H7 (cell line): ENCODE results near the gene DCAF6. TPM values are rescaled to one million over a fixed set of nuclear protein-coding genes. Genes with fewer than 3 reads are reported as not detected.
"Not testable (repeated sequence)": the region's sequence is repeated elsewhere in the genome, so short reads cannot be mapped to it uniquely, and the experiment has no call there.

Experiments
- DNase-seq: peaks from one replicate; pipeline ENCODE4 v3.0.0; 2012
- H3K27me3 ChIP-seq: 2 replicates; pipeline ENCODE4 v1.6.0; 2011; ENCODE audit warnings: mild to moderate bottlenecking, low read length; ENCODE audit not compliant: control insufficient read depth, insufficient read depth
- H3K36me3 ChIP-seq: replicated peaks from 2 replicates; pipeline ENCODE4 v1.5.1; 2011; ENCODE audit warnings: low read length; ENCODE audit not compliant: control insufficient read depth, insufficient read depth
- H3K4me3 ChIP-seq: 2 replicates; pipeline ENCODE4 v1.5.1; 2011; ENCODE audit warnings: low read depth, mild to moderate bottlenecking, control low read depth, low read length, moderate library complexity; ENCODE audit not compliant: insufficient read depth
- total RNA-seq: library from RNA; depleted of rRNA; stranded (reverse); fragments of >200 nt; shearing (Covaris generic); gene quantifications from 2 replicates; pipeline ENCODE4 v1.2.3, GENCODE V29; 2014; rRNA removed

Gene DCAF6, protein sequence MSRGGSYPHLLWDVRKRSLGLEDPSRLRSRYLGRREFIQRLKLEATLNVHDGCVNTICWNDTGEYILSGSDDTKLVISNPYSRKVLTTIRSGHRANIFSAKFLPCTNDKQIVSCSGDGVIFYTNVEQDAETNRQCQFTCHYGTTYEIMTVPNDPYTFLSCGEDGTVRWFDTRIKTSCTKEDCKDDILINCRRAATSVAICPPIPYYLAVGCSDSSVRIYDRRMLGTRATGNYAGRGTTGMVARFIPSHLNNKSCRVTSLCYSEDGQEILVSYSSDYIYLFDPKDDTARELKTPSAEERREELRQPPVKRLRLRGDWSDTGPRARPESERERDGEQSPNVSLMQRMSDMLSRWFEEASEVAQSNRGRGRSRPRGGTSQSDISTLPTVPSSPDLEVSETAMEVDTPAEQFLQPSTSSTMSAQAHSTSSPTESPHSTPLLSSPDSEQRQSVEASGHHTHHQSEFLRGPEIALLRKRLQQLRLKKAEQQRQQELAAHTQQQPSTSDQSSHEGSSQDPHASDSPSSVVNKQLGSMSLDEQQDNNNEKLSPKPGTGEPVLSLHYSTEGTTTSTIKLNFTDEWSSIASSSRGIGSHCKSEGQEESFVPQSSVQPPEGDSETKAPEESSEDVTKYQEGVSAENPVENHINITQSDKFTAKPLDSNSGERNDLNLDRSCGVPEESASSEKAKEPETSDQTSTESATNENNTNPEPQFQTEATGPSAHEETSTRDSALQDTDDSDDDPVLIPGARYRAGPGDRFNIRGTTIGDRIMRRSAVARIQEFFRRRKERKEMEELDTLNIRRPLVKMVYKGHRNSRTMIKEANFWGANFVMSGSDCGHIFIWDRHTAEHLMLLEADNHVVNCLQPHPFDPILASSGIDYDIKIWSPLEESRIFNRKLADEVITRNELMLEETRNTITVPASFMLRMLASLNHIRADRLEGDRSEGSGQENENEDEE
- total RNA-seq: 13.5 and 19.0 TPM in 2 replicates

DNA sequence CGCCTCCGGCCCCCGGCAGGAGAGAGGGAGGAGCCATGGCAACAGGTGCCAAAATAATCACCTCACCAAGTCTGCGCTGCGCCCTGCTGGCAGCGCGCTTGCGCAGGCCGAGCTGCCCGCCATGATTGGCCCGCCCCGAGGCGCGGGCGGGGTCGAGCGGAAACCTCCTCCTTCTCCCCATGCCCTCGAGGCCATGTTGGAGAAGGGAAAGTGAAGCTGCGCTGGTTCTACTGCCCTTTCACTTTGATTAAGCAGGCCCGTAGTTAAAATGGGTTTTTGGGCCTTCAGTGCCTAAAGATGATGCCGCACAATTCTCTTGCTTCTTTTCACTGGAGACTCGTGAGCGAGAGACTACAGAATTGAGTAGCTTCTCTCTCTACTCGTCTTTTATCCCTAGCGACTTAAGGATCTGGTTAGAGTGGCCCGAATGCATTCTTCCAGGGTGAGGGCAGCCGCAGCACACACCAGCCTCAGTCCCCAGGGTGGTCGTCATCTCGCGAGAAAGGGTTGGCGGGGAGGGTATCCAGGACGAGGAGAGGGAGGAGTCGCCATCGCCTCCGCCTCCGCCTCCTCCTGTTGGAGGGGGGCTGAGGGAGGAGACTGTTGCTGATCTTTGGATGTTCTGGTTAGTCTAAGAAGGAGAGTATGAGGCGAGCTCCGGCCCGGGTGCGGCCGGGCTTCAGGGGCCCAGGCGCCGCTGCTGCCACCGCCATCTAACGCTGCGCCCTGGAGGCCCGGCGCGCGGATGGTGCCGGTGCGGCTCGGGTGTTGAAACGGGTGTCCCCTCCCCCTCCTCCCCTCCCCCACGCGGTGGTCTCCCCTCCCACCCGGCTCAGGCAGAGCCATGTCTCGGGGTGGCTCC is at the start of gene DCAF6:
DCAF6 (plus strand) TSS at position 616 of the 862 bp plus-strand sequence; CDS start at position 845, 229 bp downstream.
- Histone ChIP-seq H3K4me3 (peak within 1 kb of the TSS; percentile 96), H3K36me3 (no peaks in the 10 kb centered on the region), H3K27me3 (no peaks in the 10 kb centered on the region)
- peak; percentile 96 for DNase-seq

DNA sequence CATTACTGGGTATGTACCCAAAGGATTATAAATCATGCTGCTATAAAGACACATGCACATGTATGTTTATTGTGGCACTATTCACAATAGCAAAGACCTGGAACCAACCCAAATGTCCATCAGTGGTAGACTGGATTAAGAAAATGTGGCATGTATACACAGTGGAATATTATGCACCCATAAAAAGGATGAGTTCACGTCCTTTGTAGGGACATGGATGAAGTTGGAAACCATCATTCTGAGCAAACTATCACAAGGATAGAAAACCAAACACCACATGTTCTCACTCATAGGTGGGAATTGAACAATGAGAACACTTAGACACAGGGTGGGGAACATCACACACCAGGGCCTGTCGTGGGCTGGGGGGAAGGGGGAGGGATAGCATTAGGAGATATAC is 49.3 kb upstream of the DCAF6 start:
- not testable (repeated sequence) for H3K27me3 ChIP-seq, DNase-seq, H3K36me3 ChIP-seq, H3K4me3 ChIP-seq

DNA sequence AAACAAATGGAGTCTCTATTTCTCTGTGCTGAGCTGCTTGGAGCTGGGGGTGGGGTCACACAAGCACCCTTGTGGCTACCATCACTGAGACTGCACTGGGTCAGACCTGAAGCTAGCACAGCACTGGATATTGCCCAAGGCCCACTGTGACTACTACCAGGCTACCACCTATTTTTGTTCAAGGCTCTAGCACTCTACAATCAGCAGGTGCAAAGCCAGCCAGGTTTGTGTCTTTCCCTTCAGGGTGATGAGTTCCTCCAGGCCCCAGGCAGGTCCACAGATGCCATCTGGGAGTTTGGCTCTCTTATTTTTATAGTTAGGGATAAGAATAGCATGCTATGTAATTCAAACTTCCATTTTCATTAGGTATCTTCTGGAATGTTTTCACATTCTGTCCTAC is 46.1 kb upstream of the DCAF6 start:
- Histone ChIP-seq H3K36me3 (no peaks in the 10 kb centered on the region), H3K27me3 (no peaks in the 10 kb centered on the region), H3K4me3 (no peak overlapping the region)
- no peak for DNase-seq

DNA sequence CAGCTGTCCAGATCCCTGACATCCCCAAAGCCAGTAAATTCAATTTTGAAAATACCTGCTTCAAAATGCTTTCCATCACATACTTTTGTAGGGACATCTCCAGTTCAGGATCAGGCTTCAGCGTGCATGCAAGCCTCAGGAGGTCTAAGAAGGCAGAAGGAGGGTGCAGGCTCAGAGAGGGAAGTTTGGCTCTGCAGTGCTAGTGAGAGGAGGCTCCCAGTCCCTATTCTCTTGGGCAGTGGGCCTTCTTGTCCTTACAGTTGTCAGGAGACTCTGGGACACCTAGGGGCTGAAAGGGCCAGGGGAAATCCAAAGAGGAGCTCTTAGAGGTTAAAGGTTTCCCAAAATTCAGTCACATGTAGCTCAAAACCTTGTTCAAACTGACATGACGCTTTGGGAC is 42.7 kb upstream of the DCAF6 start:
- H3K27me3 ChIP-seq: no peaks in the 10 kb centered on the region
- peak; percentile 43 for DNase-seq
- no peak overlapping the region for H3K4me3 ChIP-seq
- no peaks in the 10 kb centered on the region for H3K36me3 ChIP-seq

DNA sequence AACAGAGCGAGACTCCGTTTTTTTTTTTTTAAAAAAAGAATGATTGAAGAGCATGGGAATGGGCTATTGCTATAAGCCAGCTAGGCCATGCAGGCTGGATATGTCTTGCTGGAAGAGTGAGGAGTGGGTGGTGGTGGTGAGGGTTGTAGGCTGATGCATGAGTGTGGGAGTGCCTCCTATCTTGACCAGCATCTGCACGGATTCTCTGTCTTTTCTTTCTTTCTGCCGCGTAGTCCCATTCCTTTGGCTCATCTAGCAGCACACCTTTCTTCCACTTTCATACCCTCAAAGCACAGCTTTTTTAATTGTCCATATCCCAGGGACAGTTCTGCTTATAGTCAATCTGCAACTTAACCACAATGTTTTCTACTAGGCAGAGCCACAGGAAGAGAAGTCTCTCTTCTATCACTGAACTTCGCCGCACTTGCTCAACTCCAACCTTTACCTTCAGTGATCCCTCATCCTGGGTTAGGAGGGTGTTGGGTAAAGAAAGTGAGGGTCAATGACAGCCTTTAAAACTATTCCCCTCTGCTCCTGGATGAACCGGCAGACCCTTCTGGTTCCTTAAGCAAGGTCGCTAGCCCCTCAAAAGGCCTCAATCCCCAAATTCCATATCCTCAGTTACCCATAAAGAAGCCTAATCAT is 37.8 kb upstream of the DCAF6 start:
- Histone ChIP-seq H3K4me3 (no peak overlapping the region), H3K27me3 (no peaks in the 10 kb centered on the region), H3K36me3 (no peaks in the 10 kb centered on the region)
- no peak for DNase-seq

DNA sequence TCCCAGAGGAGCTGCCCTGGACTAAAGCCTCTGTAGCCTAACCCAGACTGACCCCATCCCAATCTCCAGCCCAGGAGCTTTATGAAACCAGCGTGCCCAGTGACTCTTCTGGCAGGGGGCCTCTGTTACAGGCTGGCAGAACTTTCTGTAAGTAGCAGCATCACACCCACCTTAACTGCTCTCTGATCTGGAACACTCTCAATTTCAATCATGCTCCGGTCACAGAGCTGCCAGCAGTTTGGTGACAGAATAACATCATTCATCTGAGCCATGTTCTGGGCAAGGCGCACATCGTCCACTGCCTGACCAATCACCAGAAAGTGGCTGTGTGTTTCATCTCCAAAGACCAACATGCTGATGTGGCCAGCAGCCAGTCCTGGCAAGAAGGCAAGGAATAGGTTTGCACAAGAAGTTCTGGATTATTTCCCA is 37.2 kb upstream of the DCAF6 start:
- Histone ChIP-seq H3K27me3 (no peaks in the 10 kb centered on the region), H3K4me3 (no peak overlapping the region), H3K36me3 (no peaks in the 10 kb centered on the region)
- no peak for DNase-seq

DNA sequence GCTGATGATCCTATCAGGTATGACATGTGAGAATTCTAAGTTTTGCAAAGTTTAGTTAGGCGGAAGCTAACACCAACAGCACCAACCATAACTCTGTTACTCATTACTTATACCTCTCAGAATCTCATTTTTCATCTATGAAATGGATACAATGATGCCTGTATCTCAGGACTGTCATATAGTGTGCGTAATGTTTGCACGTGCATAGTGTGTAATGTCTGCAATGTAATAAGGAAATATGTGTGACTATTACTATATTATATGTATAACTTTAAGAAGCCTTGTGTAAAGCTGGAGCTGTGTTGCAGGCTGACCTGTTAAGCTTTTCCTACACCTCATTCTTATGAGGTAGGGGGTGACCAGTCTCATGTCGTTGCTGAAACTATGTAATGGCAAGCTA is 35.6 kb upstream of the DCAF6 start:
- no peaks in the 10 kb centered on the region for H3K27me3 ChIP-seq
- H3K36me3 ChIP-seq: no peaks in the 10 kb centered on the region

DNA sequence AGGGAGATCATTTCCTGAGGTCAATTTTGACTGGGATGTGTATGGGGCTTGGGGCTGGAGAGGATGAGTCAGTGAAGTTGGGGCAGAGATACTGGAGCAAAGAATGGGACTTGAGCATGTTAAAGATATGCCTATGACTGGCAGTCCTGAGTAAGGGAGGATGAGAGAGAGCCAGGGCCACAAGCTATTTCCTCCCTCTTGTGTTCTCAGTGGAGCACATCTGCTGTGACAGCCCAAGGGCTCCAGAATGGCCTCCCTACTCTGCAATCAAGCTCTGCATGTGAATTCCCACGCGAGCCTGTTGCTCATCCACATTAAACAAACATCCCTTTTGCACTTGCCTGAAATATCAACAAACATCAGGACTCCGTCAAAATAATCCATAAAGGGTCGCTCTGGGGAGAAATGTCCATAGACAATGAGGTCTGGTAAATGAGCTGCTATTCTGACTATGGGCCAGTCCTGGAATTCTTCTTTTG is 31.8 kb upstream of the DCAF6 start:
- no peak for DNase-seq
- Histone ChIP-seq H3K27me3 (no peaks in the 10 kb centered on the region), H3K36me3 (no peaks in the 10 kb centered on the region), H3K4me3 (no peak overlapping the region)

More for the DNA sequence above, 35.6 kb upstream of the DCAF6 start:
- no peak for DNase-seq
- no peak overlapping the region for H3K4me3 ChIP-seq

DNA sequence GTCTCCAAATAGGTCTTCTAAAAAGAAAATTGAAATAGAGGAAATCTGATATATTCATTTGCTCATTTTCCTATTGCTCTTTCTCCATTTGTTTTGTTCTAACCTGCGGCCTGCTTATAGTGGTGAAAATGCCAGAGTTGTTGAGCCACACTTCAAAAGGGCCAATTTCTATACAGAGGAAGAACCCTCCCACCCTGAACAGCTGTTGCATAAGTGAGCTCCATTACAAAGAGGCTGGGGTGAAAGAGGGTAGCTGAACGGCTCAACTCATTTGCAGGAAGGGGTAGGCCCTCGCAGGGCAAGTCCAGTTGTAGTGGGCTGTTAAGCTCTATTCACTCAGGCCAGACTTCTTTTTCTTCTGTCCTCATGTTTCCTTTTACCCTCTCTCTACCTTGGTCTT is 31.3 kb upstream of the DCAF6 start:
- no peaks in the 10 kb centered on the region for H3K36me3 ChIP-seq
- no peaks in the 10 kb centered on the region for H3K27me3 ChIP-seq
- H3K4me3 ChIP-seq: no peak overlapping the region
- peak; percentile 36 for DNase-seq

DNA sequence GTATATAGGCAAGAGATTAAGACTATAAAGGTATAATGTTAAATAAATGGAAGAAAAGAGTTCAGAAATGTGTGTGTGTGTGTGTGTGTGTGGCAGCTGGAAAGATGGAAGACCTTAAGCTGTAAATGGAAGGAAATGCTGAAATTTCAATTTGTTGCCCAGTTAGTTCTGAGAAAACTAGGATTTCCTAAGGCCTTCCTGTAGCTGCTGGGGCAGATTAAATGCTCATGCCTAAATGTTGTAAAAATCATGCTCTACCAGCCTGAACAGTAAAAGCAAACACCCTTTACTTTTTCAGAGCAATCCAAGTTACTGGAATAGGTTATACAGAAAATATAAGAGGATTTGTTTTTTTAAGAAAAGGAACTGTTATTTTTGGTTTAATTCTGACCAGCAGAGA is 30.8 kb upstream of the DCAF6 start:
- no peaks in the 10 kb centered on the region for H3K36me3 ChIP-seq
- DNase-seq: no peak
- H3K4me3 ChIP-seq: no peak overlapping the region

DNA sequence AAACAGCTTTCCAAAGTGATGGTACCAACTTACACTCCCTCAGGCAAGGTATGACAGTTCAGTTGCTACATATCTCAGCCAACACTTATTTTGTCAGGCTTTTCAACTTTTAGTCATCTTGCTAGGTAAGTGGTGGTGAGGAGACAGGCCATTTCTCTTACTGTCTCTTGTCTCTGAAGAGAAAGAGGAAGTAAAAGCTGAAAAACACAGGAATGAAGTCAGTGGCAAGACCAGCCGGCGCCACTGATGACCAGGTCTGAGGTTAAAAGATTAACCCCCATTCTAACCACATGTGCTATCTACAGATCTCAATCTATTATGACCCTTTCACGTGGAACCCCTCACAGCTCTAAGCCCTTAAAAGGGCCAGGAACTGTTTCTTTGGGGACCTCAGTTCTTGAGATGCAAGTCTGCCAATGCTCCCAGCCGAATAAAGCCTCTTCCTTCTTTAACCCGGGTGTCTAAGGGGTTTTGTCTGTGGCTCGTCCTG is 26.7 kb upstream of the DCAF6 start:
- H3K27me3 ChIP-seq: no peaks in the 10 kb centered on the region
- H3K36me3 ChIP-seq: no peaks in the 10 kb centered on the region
- DNase-seq: no peak
- H3K4me3 ChIP-seq: no peak overlapping the region

More for the DNA sequence above, 30.8 kb upstream of the DCAF6 start:
- no peaks in the 10 kb centered on the region for H3K27me3 ChIP-seq

DNA sequence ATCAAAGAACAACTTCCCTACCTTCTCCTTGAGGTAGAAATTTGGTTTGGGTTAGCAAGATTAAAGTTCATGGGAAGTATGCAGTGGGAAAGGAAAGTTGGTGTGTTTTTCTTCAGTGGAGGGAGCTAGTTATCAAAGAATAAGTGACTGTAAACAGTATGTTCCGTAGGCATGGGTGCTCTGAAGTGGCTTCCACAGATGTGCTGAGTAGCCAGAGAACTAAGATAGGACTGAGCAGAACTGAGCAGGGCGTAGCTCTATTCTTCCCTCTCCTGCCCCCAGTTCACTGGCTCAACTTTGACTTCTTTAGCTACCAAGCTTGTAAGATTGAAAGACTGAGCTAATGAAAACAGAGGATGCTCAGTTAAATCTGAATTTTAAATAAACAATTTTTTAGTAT is 26.0 kb upstream of the DCAF6 start:
- no peak for DNase-seq
- H3K27me3 ChIP-seq: no peaks in the 10 kb centered on the region
- H3K4me3 ChIP-seq: no peak overlapping the region
- no peaks in the 10 kb centered on the region for H3K36me3 ChIP-seq

DNA sequence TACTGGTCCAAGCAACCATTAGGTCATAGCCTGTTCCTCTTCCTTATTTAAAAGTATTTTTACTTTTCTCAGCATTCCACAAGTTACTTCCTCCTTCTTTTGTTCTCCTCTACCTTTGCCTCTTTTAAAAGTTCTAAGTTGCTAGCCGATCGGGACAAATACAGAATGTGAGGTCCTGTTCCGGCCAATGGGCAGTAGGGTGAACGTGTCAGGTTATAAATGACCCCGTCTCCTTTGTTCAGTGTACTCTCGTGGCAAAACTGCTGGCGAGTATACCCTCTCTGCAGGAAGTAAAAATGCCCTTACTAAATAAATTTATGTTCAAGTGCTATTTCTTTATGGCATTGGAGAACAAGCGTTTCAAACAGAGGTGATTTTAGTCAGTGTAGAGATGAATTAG is 25.1 kb upstream of the DCAF6 start:
- no peaks in the 10 kb centered on the region for H3K27me3 ChIP-seq
- no peak overlapping the region for H3K4me3 ChIP-seq
- DNase-seq: no peak
- no peaks in the 10 kb centered on the region for H3K36me3 ChIP-seq
